ENCODE results near the gene AFAP1.

The AFAP1 gene

GRCh38 chr4:7740866-7741525, 198.7 kb downstream of the AFAP1 start:
- DNase-seq (ENCODE audit: low spot score), result no peak
- no peak for TF ChIP-seq CTCF (conservative IDR thresholded peaks at IDR 0.05; ENCODE audit: low read depth)
- no peak overlapping the region for H3K27ac ChIP-seq
- CTCF ChIA-PET, result no interaction called here
- POLR2A ChIA-PET (ENCODE audit: low non-redundant PET), result no interaction called here

- ChIA-PET CTCF (no interaction called here), POLR2A (ENCODE audit: low non-redundant PET) (no interaction called here)
- DNase-seq (ENCODE audit: low spot score), result no peak
- no peak for TF ChIP-seq CTCF (conservative IDR thresholded peaks at IDR 0.05; ENCODE audit: low read depth)
- H3K27ac ChIP-seq, result no peak overlapping the region
Observed at GRCh38 chr4:7739918-7740865, 199.5 kb downstream of the AFAP1 start.

- ChIA-PET CTCF (no interaction called here), POLR2A (ENCODE audit: low non-redundant PET) (no interaction called here)
- H3K27ac ChIP-seq, result no peak overlapping the region
Observed at GRCh38 chr4:7739077-7739917, 200.4 kb downstream of the AFAP1 start.

DNA sequence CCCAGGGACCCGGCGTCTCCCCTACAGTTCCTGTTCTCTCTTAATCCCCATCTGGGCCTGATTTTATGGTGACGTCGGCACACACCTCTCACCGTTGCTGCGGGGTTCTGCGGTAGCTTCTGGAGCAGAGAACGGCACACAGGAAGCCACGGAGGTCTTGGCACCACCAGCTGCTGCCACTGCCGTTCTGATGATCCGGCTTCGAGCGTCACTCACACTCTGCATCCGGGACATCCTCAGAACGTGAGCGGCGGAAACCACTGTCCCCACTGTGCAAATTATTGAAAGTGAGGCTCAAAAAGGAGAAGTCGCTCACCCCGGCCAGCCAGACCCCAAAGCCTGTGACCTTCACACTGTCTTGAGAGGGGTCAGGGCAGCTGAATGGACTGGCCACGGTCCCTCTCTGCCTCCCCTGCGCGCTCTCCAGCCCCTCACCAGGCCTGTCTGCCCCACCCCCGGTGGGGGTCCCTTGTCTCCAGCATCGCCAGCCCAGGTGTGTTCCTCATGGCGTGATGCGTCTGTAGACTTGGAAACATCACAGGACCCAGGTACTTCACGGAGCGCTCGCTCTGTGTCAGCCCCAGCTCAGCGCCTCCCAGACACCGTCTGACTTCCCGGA, 201.1 kb downstream of the AFAP1 start:
- POLR2A ChIA-PET (ENCODE audit: low non-redundant PET), result no interaction called here
- no peak for TF ChIP-seq CTCF (conservative IDR thresholded peaks at IDR 0.05; ENCODE audit: low read depth)
- CTCF ChIA-PET, result no interaction called here
- no peak overlapping the region for H3K27ac ChIP-seq
- no peak for DNase-seq (ENCODE audit: low spot score)

More at GRCh38 chr4:7739077-7739917, 200.4 kb downstream of the AFAP1 start:
- no peak for DNase-seq (ENCODE audit: low spot score)
- TF ChIP-seq CTCF (conservative IDR thresholded peaks at IDR 0.05; ENCODE audit: low read depth), result no peak

GRCh38 chr4:7737752-7738457, 201.8 kb downstream of the AFAP1 start:
- ChIA-PET POLR2A (ENCODE audit: low non-redundant PET) (no interaction called here), CTCF (no interaction called here)
- H3K27ac ChIP-seq, result no peak overlapping the region
- DNase-seq (ENCODE audit: low spot score), result no peak
- TF ChIP-seq CTCF (conservative IDR thresholded peaks at IDR 0.05; ENCODE audit: low read depth), result no peak

All from RWPE1 (cell line).